ENCODE measurements around the gene RAB35.

RAB35 gene

GRCh38 chr12:120077260-120077659 is 39.3 kb downstream of the RAB35 start:
- H3K27ac ChIP-seq (replicated peaks): no peak overlapping the region
- no peak overlapping the region for H3K4me3 ChIP-seq (replicated peaks; ENCODE audit: insufficient read depth, low read length)
- H3K27me3 ChIP-seq (ENCODE audit: insufficient read depth, poor library complexity, severe bottlenecking): no peaks in the 10 kb centered on the region
- no peak for TF ChIP-seq REST (IDR thresholded peaks at IDR 0.05; ENCODE audit: insufficient replicate concordance, low read depth)
- TF ChIP-seq SPI1 (IDR thresholded peaks at IDR 0.05; ENCODE audit: borderline replicate concordance, low read depth): no peak
- TF ChIP-seq GABPA (IDR thresholded peaks at IDR 0.05; ENCODE audit: low read depth): no peak
- TF ChIP-seq CTCF (IDR thresholded peaks at IDR 0.05; ENCODE audit: insufficient read depth, low read length): no peak
- no peak for TF ChIP-seq POLR2AphosphoS5 (IDR thresholded peaks at IDR 0.05; ENCODE audit: low read depth)
- DNase-seq (ENCODE audit: low read depth in 1 of 2, low spot score in 1 of 2): no peak

GRCh38 chr12:120076651-120077050 is 39.9 kb downstream of the RAB35 start:
- no peak for DNase-seq (ENCODE audit: low read depth in 1 of 2, low spot score in 1 of 2)
- Histone ChIP-seq H3K27me3 (ENCODE audit: insufficient read depth, poor library complexity, severe bottlenecking) (no peaks in the 10 kb centered on the region), H3K27ac (replicated peaks) (no peak overlapping the region), H3K4me3 (replicated peaks; ENCODE audit: insufficient read depth, low read length) (no peak overlapping the region)
- TF ChIP-seq POLR2AphosphoS5 (IDR thresholded peaks at IDR 0.05; ENCODE audit: low read depth) (no peak), GABPA (IDR thresholded peaks at IDR 0.05; ENCODE audit: low read depth) (no peak), CTCF (IDR thresholded peaks at IDR 0.05; ENCODE audit: insufficient read depth, low read length) (no peak), SPI1 (IDR thresholded peaks at IDR 0.05; ENCODE audit: borderline replicate concordance, low read depth) (no peak), REST (IDR thresholded peaks at IDR 0.05; ENCODE audit: insufficient replicate concordance, low read depth) (no peak)

- no peak for TF ChIP-seq REST (IDR thresholded peaks at IDR 0.05; ENCODE audit: insufficient replicate concordance, low read depth)
- no peak for TF ChIP-seq GABPA (IDR thresholded peaks at IDR 0.05; ENCODE audit: low read depth)
- no peak for TF ChIP-seq SPI1 (IDR thresholded peaks at IDR 0.05; ENCODE audit: borderline replicate concordance, low read depth)
- no peak for TF ChIP-seq CTCF (IDR thresholded peaks at IDR 0.05; ENCODE audit: insufficient read depth, low read length)
- no peak for TF ChIP-seq POLR2AphosphoS5 (IDR thresholded peaks at IDR 0.05; ENCODE audit: low read depth)
- H3K4me3 ChIP-seq (replicated peaks; ENCODE audit: insufficient read depth, low read length): no peak overlapping the region
- DNase-seq (ENCODE audit: low read depth in 1 of 2, low spot score in 1 of 2): no peak
- H3K27ac ChIP-seq (replicated peaks): no peak overlapping the region
- H3K27me3 ChIP-seq (ENCODE audit: insufficient read depth, poor library complexity, severe bottlenecking): no peaks in the 10 kb centered on the region
Observed at GRCh38 chr12:120075034-120075616, 41.4 kb downstream of the RAB35 start.

Measured in HL-60 (cell line).